ENCODE results near the gene PTS. TPM values are rescaled to one million over a fixed set of nuclear protein-coding genes. Genes with fewer than 3 reads are reported as not detected.

PTS gene
- total and polyA plus RNA-seq, 4 donors, result 11.3 to 106 (median 49.5) TPM

DNA sequence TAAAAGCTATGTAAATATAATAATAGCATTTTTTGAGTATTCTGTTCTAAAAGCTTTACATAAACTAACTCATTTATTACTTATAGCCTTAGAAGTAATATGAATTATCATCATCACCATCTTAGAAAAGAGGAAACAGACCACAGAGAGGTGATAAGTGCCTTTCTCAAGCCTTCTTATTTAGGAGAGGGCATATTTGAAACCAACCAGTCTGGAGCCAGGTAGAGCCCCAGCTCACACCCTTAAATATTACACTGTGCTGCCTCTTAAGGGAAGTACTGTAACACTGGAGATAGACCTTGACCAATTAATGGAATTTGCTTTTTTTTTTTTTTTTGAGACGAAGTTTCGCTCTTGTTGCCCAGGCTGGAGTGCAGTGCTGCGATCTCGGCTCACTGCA is 48.6 kb upstream of the PTS start:
- H3K9ac ChIP-seq (ENCODE audit: low read depth in 1 of 2, low read length in 2 of 2), result peak overlapping the region; percentile 79 to 89

DNA sequence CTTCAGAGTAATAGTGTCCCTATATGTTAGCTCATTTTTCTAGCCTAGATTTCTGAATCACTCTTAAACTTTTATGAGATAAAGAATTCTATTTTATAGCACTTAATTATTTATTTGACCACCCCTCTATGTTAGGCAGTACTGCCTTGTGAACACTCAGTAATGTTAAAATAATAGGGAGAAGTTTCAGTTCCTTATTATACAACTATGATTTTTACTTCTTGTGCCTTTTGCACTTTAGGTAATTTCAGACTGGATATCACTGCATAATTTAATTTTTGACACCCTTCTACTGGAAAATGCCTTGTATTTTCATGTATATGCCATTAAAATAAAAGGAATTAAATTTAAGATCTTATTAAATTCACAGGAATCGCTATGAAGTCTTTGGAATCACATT is 47.8 kb upstream of the PTS start:
- no peaks in the 10 kb centered on the region for H3K9me3 ChIP-seq (ENCODE audit: control insufficient read depth in 4 of 4, low read length in 3 of 4)
- H3K4me3 ChIP-seq (ENCODE audit: low read depth in 1 of 3, low read length in 3 of 3), result peak overlapping the region in 2 of 3 donors; percentile 62 to 80
- peaks cover 0 to 12% (median 7%) of the 10 kb centered on the region in 4 donors for H3K36me3 ChIP-seq (ENCODE audit: control insufficient read depth in 4 of 4, insufficient read depth in 3 of 4, low read depth in 1 of 4, low read length in 3 of 4)
- peak overlapping the region in 1 of 2 donors; percentile 42 for H3K9ac ChIP-seq (ENCODE audit: low read depth in 1 of 2, low read length in 2 of 2)
- H3K4me1 ChIP-seq (ENCODE audit: control insufficient read depth in 4 of 4, insufficient read depth in 4 of 4, low read length in 3 of 4), result peaks cover 0 to 8% (median 5%) of the 10 kb centered on the region in 4 donors
- DNase-seq (ENCODE audit: low spot score), result no peak
- 95% methylated on average over 1 of the region's 1 CpG for WGBS
- no peaks in the 10 kb centered on the region for H3K27me3 ChIP-seq (ENCODE audit: control insufficient read depth in 4 of 4, insufficient read depth in 4 of 4, low read length in 3 of 4)
- H3K27ac ChIP-seq (ENCODE audit: low read depth in 1 of 2, low read length in 2 of 2), result peak overlapping the region; percentile 48 to 52
- TF ChIP-seq SP1 (IDR thresholded peaks at IDR 0.05) (no peak), TAF1 (conservative IDR thresholded peaks at IDR 0.05) (no peak), RXRA (IDR thresholded peaks at IDR 0.05) (no peak), EGR1 (IDR thresholded peaks at IDR 0.05; ENCODE audit: low read depth in 2 of 2) (no peak), NR2F2 (IDR thresholded peaks at IDR 0.05) (no peak), FOXA1 (IDR thresholded peaks at IDR 0.05) (no peak), YY1 (IDR thresholded peaks at IDR 0.05) (no peak), FOXA2 (IDR thresholded peaks at IDR 0.05) (no peak), HNF4A (conservative IDR thresholded peaks at IDR 0.05) (no peak), RAD21 (IDR thresholded peaks at IDR 0.05) (no peak), HNF4G (IDR thresholded peaks at IDR 0.05) (no peak)
- TF ChIP-seq, protein P1, sequence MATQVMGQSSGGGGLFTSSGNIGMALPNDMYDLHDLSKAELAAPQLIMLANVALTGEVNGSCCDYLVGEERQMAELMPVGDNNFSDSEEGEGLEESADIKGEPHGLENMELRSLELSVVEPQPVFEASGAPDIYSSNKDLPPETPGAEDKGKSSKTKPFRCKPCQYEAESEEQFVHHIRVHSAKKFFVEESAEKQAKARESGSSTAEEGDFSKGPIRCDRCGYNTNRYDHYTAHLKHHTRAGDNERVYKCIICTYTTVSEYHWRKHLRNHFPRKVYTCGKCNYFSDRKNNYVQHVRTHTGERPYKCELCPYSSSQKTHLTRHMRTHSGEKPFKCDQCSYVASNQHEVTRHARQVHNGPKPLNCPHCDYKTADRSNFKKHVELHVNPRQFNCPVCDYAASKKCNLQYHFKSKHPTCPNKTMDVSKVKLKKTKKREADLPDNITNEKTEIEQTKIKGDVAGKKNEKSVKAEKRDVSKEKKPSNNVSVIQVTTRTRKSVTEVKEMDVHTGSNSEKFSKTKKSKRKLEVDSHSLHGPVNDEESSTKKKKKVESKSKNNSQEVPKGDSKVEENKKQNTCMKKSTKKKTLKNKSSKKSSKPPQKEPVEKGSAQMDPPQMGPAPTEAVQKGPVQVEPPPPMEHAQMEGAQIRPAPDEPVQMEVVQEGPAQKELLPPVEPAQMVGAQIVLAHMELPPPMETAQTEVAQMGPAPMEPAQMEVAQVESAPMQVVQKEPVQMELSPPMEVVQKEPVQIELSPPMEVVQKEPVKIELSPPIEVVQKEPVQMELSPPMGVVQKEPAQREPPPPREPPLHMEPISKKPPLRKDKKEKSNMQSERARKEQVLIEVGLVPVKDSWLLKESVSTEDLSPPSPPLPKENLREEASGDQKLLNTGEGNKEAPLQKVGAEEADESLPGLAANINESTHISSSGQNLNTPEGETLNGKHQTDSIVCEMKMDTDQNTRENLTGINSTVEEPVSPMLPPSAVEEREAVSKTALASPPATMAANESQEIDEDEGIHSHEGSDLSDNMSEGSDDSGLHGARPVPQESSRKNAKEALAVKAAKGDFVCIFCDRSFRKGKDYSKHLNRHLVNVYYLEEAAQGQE (IDR thresholded peaks at IDR 0.05), result no peak
- TF ChIP-seq, protein P2, sequence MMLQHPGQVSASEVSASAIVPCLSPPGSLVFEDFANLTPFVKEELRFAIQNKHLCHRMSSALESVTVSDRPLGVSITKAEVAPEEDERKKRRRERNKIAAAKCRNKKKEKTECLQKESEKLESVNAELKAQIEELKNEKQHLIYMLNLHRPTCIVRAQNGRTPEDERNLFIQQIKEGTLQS (IDR thresholded peaks at IDR 0.05), result no peak
- TF ChIP-seq, protein P3, sequence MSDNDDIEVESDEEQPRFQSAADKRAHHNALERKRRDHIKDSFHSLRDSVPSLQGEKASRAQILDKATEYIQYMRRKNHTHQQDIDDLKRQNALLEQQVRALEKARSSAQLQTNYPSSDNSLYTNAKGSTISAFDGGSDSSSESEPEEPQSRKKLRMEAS (IDR thresholded peaks at IDR 0.05), result no peak

More for the DNA sequence above, 48.6 kb upstream of the PTS start:
- whole genome bisulfite sequencing, result 30% methylated on average over 4 of the region's 4 CpGs
- no peaks in the 10 kb centered on the region for H3K27me3 ChIP-seq (ENCODE audit: control insufficient read depth in 4 of 4, insufficient read depth in 4 of 4, low read length in 3 of 4)
- H3K9me3 ChIP-seq (ENCODE audit: control insufficient read depth in 4 of 4, low read length in 3 of 4), result no peaks in the 10 kb centered on the region
- H3K36me3 ChIP-seq (ENCODE audit: control insufficient read depth in 4 of 4, insufficient read depth in 3 of 4, low read depth in 1 of 4, low read length in 3 of 4), result peaks cover 0 to 12% (median 7%) of the 10 kb centered on the region in 4 donors
- TF ChIP-seq GABPA (IDR thresholded peaks at IDR 0.05 in 1 of 2, conservative IDR thresholded peaks at IDR 0.05 in 1 of 2) (no peak), JUND (IDR thresholded peaks at IDR 0.05) (no peak), EGR1 (IDR thresholded peaks at IDR 0.05; ENCODE audit: low read depth in 2 of 2) (no peak), NR2F2 (IDR thresholded peaks at IDR 0.05) (no peak), SP1 (IDR thresholded peaks at IDR 0.05) (no peak), HNF4A (conservative IDR thresholded peaks at IDR 0.05) (peak in 1 of 2 donors; percentile 28), TAF1 (conservative IDR thresholded peaks at IDR 0.05) (peak; percentile 46), YY1 (IDR thresholded peaks at IDR 0.05) (no peak)
- TF ChIP-seq, protein P3 (IDR thresholded peaks at IDR 0.05), result no peak
- TF ChIP-seq, protein P2 (IDR thresholded peaks at IDR 0.05), result no peak
- TF ChIP-seq, protein P1 (IDR thresholded peaks at IDR 0.05), result no peak
- TF ChIP-seq, protein P4, sequence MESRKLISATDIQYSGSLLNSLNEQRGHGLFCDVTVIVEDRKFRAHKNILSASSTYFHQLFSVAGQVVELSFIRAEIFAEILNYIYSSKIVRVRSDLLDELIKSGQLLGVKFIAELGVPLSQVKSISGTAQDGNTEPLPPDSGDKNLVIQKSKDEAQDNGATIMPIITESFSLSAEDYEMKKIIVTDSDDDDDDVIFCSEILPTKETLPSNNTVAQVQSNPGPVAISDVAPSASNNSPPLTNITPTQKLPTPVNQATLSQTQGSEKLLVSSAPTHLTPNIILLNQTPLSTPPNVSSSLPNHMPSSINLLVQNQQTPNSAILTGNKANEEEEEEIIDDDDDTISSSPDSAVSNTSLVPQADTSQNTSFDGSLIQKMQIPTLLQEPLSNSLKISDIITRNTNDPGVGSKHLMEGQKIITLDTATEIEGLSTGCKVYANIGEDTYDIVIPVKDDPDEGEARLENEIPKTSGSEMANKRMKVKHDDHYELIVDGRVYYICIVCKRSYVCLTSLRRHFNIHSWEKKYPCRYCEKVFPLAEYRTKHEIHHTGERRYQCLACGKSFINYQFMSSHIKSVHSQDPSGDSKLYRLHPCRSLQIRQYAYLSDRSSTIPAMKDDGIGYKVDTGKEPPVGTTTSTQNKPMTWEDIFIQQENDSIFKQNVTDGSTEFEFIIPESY (IDR thresholded peaks at IDR 0.05), result no peak
- peaks cover 0 to 8% (median 5%) of the 10 kb centered on the region in 4 donors for H3K4me1 ChIP-seq (ENCODE audit: control insufficient read depth in 4 of 4, insufficient read depth in 4 of 4, low read length in 3 of 4)
- no peak for DNase-seq (ENCODE audit: low spot score)
- H3K27ac ChIP-seq (ENCODE audit: low read depth in 1 of 2, low read length in 2 of 2), result peak overlapping the region; percentile 52 to 84
- peak overlapping the region; percentile 5 to 80 (median 62) for H3K4me3 ChIP-seq (ENCODE audit: low read depth in 1 of 3, low read length in 3 of 3)

All from liver (tissue), 9 donors.